NB4 (cell line): ENCODE data around the gene PNRC1.
"Not testable (repeated sequence)": the region's sequence is repeated elsewhere in the genome, so short reads cannot be mapped to it uniquely, and the experiment has no call there.

ENCODE experiments used
- DNase-seq: peaks from one replicate; pipeline ENCODE4 v3.0.0; 2010; ENCODE audit warnings: low read depth
- H3K4me3 ChIP-seq: one replicate; pipeline ENCODE4 v1.5.1; 2011; ENCODE audit warnings: mild to moderate bottlenecking, low read depth, low read length, moderate library complexity
- MYC ChIP-seq: IDR thresholded peaks from 2 replicates; pipeline ENCODE4 v1.6.1; 2011; ENCODE audit warnings: low read depth, low read length
- POLR2A ChIP-seq: IDR thresholded peaks from 2 replicates; pipeline ENCODE4 v1.6.1; 2011; ENCODE audit warnings: mild to moderate bottlenecking; ENCODE audit not compliant: insufficient read length; ENCODE audit errors: extremely low read depth
- TF ChIP-seq, protein P1 (sequence below): IDR thresholded peaks from 2 replicates; pipeline ENCODE4 v1.6.1; 2011; ENCODE audit warnings: low read depth, low read length
- TF ChIP-seq, protein P2 (sequence below): IDR thresholded peaks from one replicate; pipeline ENCODE4 v1.5.1; 2012; ENCODE audit warnings: low read depth, low read length

Gene PNRC1

DNA sequence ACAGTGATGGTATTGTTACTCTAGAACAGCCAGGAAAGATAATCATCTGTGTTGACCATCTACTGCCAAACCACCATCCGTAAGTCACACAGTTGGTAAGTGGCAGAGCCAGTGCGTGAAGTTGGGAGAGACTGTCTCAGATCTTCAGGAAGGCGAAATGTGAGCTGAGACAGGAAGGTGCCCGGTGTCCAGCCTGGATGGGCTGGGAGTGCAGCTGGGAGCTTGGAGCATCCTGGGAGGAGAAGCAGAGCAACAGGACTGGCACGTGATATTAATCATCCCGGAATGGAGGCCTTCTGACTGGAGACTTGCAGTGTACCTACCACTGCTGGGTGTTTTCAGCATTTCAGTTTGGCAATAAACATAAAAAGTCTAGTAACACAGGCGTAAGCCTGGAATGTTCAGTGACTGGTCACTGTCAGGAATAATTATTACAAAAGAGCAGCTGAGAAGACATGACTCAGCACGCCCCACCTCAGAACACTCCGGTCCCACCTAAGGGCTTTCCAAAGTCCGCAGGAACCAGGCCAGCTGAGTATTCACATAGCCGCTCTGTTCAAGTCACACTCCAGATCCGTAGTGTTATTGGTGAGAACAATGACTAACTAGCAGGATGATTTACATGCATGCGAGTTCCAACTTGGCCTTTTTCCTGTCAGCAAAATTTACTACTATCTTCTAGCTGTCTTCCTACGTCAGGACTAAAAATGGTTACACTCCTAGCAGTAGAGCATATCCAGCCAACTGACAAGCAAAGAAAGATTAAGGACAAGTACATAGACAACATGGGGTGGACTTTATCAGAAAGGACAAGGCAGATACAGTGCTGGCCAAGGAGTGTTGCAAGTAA lies 45.1 kb upstream of the PNRC1 start:
- no peak for DNase-seq
- no peak overlapping the region for H3K4me3 ChIP-seq
- TF ChIP-seq, protein P1, sequence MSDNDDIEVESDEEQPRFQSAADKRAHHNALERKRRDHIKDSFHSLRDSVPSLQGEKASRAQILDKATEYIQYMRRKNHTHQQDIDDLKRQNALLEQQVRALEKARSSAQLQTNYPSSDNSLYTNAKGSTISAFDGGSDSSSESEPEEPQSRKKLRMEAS, result no peak
- TF ChIP-seq POLR2A (no peak), MYC (no peak)
- TF ChIP-seq, protein P2, sequence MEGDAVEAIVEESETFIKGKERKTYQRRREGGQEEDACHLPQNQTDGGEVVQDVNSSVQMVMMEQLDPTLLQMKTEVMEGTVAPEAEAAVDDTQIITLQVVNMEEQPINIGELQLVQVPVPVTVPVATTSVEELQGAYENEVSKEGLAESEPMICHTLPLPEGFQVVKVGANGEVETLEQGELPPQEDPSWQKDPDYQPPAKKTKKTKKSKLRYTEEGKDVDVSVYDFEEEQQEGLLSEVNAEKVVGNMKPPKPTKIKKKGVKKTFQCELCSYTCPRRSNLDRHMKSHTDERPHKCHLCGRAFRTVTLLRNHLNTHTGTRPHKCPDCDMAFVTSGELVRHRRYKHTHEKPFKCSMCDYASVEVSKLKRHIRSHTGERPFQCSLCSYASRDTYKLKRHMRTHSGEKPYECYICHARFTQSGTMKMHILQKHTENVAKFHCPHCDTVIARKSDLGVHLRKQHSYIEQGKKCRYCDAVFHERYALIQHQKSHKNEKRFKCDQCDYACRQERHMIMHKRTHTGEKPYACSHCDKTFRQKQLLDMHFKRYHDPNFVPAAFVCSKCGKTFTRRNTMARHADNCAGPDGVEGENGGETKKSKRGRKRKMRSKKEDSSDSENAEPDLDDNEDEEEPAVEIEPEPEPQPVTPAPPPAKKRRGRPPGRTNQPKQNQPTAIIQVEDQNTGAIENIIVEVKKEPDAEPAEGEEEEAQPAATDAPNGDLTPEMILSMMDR, result no peak

DNA sequence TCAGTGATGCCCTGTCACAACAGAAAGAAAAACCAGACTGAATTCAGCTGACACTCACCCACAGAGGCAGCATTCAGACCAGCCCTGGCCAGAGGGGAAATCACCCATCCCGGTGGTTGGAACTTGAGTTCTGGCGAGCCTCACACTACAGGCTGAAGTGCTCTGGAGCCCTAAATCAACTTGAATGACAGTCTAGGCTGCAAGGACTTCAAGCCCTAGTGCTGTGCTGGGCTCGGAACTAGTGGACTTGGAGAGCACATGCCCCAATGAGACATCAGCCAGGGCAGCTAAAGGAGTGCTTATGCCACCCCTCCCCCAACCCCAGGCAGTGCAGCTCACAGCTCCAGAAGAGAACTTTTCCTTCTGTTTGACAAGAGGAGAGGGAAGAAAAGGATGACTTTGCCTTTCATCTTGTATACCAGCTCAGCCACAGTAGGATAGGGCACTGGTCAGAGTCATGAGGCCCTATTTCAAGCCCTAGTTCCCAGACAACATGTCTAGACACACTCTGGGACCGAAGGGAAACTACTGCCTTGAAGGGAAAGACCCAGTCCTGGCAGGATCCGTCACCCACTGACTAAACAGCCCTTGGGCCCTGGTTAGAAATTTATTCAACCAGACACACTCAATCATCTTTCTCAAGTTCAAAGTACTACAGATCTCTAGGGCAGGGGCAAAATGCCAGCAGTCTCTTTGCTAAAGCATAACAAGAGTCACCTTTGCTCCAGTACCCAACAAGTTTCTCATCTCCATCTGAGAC lies 43.2 kb upstream of the PNRC1 start:
- no peak overlapping the region for H3K4me3 ChIP-seq
- TF ChIP-seq, protein P2, result no peak
- no peak for DNase-seq

DNA sequence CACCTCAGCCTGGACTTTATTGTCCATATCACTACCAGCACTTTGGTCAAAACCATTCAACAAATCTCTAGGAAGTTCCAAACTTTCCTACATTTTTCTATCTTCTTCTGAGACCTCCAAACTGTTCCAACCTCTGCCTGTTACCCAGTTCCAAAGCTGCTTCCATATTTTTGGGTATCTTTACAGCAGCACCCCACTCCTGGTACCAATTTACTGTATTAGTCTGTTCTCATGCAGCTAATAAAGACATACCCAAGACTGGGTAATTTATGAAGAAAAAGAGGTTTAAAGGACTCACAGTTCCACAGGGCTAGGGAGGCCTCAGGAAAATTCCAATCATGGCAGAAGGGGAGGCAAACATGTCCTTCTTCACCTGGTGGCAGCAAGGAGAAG lies 42.7 kb upstream of the PNRC1 start:
- H3K4me3 ChIP-seq, result not testable (repeated sequence)

DNA sequence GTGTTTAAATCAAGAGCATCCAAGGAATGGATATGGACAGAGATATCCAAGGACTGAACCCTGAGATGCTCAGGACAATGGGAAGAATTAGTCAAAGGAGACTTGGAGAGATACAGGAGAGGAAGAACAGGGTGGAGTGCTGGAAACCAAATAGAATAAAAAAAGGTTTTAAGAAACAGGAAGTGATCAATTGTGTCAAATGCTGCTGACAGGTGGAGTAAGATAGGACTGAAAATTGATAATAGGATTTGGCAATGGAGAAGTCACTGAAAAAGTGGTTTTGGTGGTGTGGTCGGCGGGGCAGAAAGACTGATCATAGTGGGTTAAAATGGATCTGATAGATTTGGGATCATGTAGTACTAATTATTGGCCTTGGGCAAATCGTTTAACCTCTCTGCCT lies 37.9 kb upstream of the PNRC1 start:
- TF ChIP-seq POLR2A (no peak), MYC (no peak)
- TF ChIP-seq, protein P1, result no peak
- TF ChIP-seq, protein P2, result no peak
- no peak for DNase-seq
- no peak overlapping the region for H3K4me3 ChIP-seq

More for the DNA sequence above, 42.7 kb upstream of the PNRC1 start:
- not testable (repeated sequence) for DNase-seq

DNA sequence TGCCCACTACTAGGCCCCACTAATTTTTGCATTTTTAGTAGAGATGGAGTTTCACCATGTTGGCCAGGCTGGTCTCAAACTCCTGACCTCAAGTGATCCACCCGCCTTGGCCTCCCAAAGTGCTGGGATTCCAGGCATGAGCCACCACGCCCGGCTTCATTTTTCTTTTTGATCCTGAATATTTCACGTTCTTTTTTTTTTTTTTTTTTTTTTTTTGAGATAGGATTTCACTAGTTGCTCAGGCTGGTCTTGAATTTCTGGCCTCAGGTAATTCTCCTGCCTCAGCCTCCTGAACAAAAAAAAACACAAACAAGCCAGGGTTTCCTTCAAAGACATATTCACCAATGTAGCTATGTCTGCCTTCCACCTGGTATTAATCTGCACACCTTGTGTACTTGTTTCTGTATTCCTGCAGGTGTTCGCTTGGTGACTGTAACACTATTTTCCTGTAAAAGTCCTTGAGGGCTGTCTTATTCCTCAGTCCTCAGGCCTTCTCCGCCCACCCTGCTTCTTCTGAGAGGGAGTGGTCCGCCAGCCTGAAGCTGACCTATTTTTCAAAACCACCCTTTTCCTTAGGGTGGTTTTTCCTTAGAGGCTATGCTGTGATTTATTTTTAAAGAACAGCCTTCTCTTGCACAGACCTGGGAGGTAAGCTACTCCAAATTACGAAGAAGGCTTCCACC lies 36.1 kb upstream of the PNRC1 start:
- TF ChIP-seq POLR2A, result no peak
- DNase-seq, result no peak
- no peak overlapping the region for H3K4me3 ChIP-seq

DNA sequence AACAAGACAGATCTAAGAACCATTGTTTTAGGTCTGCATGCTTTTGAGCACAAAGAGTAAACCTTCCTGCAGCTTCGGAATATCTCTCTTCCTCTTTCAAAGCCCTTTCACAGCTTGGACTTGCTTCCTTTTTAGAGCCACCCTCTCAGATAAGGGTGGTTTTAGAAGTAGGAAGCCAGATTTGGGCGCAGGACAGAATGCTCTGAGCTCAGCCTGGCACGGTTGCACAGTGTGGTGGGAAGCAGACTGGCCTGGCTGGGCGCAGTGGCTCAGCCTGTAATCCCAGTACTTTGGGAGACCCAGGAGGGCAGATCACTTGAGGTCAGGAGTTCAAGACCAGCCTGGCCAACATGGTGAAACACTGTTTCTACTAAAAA lies 35.6 kb upstream of the PNRC1 start:
- TF ChIP-seq MYC (no peak), POLR2A (no peak)
- TF ChIP-seq, protein P1, result no peak
- TF ChIP-seq, protein P2, result no peak
- H3K4me3 ChIP-seq, result no peak overlapping the region
- peak; percentile 33 for DNase-seq

DNA sequence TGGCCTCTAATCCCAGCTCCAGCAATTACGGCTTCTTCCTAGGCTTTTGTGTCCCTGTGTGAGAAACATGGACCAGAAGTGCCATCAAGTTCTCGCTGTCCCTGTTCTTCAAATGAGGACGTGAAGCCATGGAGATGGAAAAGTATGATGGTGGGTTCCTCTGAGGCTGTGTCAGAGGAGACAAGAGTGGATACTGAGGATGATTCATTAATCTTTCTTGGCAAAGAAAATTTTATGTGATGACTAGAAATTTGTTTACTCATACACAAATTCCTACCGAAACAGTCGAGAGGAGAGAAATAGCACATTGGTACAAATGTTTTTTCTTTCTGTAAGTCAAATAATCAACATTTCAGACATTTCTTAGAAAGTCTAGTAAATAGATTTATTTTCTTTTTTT lies 35.0 kb upstream of the PNRC1 start:
- no peak overlapping the region for H3K4me3 ChIP-seq
- TF ChIP-seq POLR2A (no peak), MYC (no peak)
- TF ChIP-seq, protein P2, result no peak
- TF ChIP-seq, protein P1, result no peak
- DNase-seq, result no peak
